Epithelial cell of proximal tubule (primary cell): ENCODE measurements around the gene MTARC1. TPM values are rescaled to one million over a fixed set of nuclear protein-coding genes. Genes with fewer than 3 reads are reported as not detected.

Experiments used
- DNase-seq: peaks from one replicate; pipeline ENCODE4 v3.0.0-alpha.2; 2011; ENCODE audit warnings: low read depth
- H3K4me3 ChIP-seq: 2 replicates; pipeline ENCODE4 v1.5.1; 2011; ENCODE audit warnings: low read depth, mild to moderate bottlenecking, low read length
- total RNA-seq: library from RNA; depleted of rRNA; stranded (reverse); fragments of >200 nt; gene quantifications from 2 replicates; pipeline ENCODE4 v1.2.3, GENCODE V29; 2015
- TF ChIP-seq, protein P1 (sequence below): conservative IDR thresholded peaks from 2 replicates; pipeline ENCODE4 v1.5.1; 2012; ENCODE audit warnings: low read depth, mild to moderate bottlenecking, low read length

Gene MTARC1
- total RNA-seq, 1 donor from 2014 or later, result 3.9 TPM

DNA sequence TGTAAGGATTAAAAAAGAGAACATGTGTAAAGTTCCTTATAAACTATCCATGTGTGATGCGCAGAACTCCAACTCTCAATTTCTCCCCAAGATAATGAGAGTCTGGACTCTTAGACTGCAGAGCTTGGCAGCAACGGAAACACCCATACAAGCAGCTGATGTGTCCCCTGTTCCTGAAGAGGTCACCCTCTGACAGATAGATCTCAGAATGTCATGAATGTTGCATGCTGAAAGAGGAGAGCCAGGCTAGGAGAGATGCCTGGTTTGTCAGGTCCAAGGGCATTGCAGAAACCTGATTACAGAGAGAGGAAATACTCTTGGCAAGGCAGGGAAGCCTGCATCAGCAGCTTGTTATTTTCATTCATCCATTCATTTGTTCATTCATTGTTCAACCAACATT is 24.2 kb downstream of the MTARC1 start:
- no peak for DNase-seq
- TF ChIP-seq, protein P1, sequence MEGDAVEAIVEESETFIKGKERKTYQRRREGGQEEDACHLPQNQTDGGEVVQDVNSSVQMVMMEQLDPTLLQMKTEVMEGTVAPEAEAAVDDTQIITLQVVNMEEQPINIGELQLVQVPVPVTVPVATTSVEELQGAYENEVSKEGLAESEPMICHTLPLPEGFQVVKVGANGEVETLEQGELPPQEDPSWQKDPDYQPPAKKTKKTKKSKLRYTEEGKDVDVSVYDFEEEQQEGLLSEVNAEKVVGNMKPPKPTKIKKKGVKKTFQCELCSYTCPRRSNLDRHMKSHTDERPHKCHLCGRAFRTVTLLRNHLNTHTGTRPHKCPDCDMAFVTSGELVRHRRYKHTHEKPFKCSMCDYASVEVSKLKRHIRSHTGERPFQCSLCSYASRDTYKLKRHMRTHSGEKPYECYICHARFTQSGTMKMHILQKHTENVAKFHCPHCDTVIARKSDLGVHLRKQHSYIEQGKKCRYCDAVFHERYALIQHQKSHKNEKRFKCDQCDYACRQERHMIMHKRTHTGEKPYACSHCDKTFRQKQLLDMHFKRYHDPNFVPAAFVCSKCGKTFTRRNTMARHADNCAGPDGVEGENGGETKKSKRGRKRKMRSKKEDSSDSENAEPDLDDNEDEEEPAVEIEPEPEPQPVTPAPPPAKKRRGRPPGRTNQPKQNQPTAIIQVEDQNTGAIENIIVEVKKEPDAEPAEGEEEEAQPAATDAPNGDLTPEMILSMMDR, result no peak
- no peak overlapping the region for H3K4me3 ChIP-seq

DNA sequence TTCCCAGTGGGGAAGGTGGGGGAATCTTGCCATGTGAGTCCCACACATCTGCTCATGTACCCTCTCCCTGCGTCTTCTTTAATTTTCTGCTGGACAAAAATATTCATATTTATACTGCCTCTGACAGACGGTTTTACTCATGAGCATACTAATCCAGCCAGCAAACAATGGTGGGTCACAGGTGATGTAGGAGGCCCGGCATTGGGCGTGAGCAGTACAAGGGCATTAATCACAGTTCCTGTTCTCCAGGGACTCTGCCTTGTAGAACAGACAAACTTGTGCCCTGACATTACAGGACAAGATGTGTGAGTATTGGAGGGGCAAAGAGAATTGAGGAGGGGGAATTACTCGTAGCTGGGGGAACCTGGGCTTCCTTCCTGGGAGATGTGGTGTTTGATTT is 25.0 kb downstream of the MTARC1 start:
- no peak for DNase-seq
- no peak overlapping the region for H3K4me3 ChIP-seq
- TF ChIP-seq, protein P1, result no peak

DNA sequence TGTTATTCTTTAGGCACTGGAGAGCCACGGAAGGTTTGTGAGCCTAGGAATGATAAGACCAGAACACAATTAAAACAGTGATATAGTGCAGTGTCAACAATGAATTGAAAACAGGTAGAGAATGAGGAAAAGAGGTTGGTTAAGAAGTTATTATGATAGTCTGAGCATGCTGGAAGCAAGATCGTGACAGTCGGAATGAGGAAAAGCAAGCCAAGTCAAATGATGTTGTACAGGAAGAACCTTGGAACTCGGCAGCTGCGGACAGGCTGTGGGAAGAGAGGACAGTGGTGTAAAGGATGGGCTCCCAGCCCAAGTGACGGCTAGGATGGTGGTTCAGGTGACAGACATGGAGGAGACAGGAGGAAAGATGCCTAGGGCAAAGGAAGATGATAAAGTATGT is 25.6 kb downstream of the MTARC1 start:
- DNase-seq, result no peak
- TF ChIP-seq, protein P1, result no peak
- no peak overlapping the region for H3K4me3 ChIP-seq

DNA sequence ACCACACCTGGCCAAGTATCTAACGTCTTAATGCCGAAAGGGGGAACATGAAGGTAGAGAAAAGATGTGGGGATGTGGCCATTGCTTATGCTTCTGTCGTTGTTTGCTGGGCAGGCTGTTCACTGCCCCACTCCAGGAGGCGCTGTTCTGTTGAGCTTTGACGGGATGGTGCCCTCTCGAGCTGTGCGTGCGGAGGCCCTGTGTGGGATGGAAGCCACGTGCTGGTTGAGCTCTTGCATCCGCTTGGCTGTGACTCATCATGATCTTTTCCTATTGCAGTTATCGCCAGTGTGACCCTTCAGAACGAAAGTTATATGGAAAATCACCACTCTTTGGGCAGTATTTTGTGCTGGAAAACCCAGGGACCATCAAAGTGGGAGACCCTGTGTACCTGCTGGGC is 26.3 kb downstream of the MTARC1 start:
- no peak overlapping the region for H3K4me3 ChIP-seq
- no peak for DNase-seq
- TF ChIP-seq, protein P1, result peak; percentile 7

DNA sequence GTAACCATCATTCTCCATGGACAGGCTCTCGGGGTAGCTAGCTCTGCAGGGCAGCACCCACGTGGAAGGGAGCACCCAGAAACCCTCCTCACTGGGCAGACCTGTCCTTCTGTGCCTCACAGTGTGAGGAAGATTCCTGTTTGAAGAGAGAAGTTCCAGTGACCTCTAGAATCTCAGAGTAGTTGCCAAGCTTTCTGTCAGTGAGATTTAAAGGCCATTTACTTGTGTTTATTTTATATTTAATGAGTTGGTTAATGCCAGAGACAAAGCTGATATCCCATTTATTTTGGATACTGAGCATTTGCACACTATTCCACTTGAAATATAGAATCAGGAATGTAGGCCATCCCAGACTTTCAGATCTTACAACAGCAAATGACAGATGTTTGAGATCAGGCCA is 28.7 kb downstream of the MTARC1 start:
- DNase-seq, result no peak
- TF ChIP-seq, protein P1, result no peak
- no peak overlapping the region for H3K4me3 ChIP-seq

DNA sequence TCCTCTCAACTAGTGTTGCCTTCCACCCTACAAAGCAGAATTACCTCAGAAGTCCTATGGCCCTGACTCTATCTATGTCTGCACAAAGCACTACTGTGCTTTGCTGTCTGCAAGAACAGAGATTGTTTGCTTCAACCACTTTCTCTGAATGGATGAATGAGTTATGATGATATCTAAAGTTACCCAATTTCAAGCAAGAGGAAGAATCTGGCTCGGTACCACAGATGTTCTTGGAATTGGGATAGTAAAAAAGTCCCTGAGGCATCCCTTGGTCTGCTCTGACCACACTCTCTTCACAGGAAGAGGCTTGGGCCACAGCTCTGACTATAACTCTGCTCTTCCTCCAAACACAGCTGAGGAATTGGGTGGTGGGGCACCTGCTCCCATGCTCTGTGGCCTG is 31.2 kb downstream of the MTARC1 start:
- TF ChIP-seq, protein P1, result no peak
- H3K4me3 ChIP-seq, result no peak overlapping the region
- no peak for DNase-seq

DNA sequence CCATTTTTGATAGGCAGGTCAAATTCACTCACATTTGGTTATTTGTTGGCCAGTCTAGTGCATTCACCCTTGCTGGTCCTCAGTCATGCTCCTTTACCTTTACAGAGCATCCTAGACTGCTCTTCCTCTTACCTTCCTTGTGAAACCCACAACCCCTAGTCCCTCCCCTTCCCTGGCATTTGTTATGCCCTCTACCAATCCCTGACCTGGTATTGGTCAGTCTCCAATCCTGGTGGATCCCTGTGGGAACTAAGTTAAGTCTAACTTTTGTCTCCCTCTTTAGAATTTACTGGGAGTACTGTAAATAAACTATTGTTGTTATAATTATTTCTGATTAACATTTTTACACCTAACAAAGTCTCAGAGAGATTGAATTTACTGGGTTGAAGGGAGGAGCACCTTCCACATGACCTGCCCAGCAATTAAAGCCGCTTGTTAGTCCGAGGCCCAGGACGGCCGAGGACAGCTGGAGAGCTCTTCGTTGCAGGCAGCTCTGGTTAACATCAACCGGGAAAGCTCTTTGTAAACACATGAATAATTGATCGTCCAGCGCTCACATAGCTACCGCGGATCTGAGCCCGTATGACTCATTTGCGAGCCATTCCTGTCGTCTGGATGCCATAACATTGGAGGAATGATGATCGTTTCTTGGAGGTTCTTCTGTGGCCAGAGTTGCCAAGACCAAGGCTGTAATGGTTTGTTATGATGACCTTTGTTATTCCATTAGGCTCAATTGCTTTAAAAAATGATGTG is 31.9 kb downstream of the MTARC1 start:
- TF ChIP-seq, protein P1, result no peak
- no peak for DNase-seq
- no peak overlapping the region for H3K4me3 ChIP-seq
